Prostate gland (tissue), 2 donors: ENCODE results near the gene RAB35.

ENCODE experiments used
- CTCF ChIP-seq, 4 experiments: fragments of 200-600 bp in 2 of 4; fragments of 450-650 bp in 2 of 4; sonication (generic) in 2 of 4; IDR thresholded peaks; 1 replicate in 3 of 4; 2 replicates in 1 of 4; pipeline ENCODE4 v1.5.1; 2016 to 2019; ENCODE audit warnings: antibody characterized with exemption in 4 of 4, mild to moderate bottlenecking in 2 of 4, moderate library complexity in 2 of 4
- POLR2A ChIP-seq: fragments of 450-650 bp; IDR thresholded peaks from one replicate; pipeline ENCODE4 v1.6.1; 2016; ENCODE audit warnings: antibody characterized with exemption, mild to moderate bottlenecking
- POLR2AphosphoS5 ChIP-seq: sonication (generic); formaldehyde crosslinking; IDR thresholded peaks from one replicate; pipeline ENCODE4 v1.6.1; 2017; ENCODE audit warnings: antibody characterized with exemption

- TF ChIP-seq CTCF (IDR thresholded peaks at IDR 0.05) = no peak
- TF ChIP-seq POLR2A = no peak
- no peak for TF ChIP-seq POLR2AphosphoS5
These were observed 20.8 kb downstream of the RAB35 start for GRCh38 chr12:120095736-120096135.
